GM23248 (cell line): ENCODE measurements around the gene CDH20. TPM values are rescaled to one million over a fixed set of nuclear protein-coding genes. Genes with fewer than 3 reads are reported as not detected.

ENCODE experiments used
- DNase-seq: peaks from one replicate; pipeline ENCODE4 v3.0.0-alpha.2; 2015
- H2AFZ ChIP-seq: fragments of 200-600 bp; sonication (generic); 2 replicates; pipeline ENCODE4 v1.6.1; 2016; ENCODE audit warnings: antibody characterized with exemption
- H3F3A ChIP-seq: fragments of 200-600 bp; sonication (generic); 2 replicates; pipeline ENCODE4 v1.6.1; 2016; ENCODE audit warnings: mild to moderate bottlenecking, antibody characterized with exemption, mixed run types; ENCODE audit not compliant: insufficient read depth
- H3K27ac ChIP-seq: fragments of 200-600 bp; sonication (generic); 2 replicates; pipeline ENCODE4 v1.5.1; 2016; ENCODE audit warnings: mild to moderate bottlenecking
- H3K27me3 ChIP-seq: fragments of 200-600 bp; sonication (generic); replicated peaks from 2 replicates; pipeline ENCODE4 v1.6.1; 2016; ENCODE audit warnings: mild to moderate bottlenecking; ENCODE audit not compliant: insufficient read depth
- H3K36me3 ChIP-seq: fragments of 200-600 bp; sonication (generic); 2 replicates; pipeline ENCODE4 v1.6.1; 2016; ENCODE audit warnings: low read depth, mild to moderate bottlenecking
- H3K4me1 ChIP-seq: fragments of 200-600 bp; sonication (generic); 2 replicates; pipeline ENCODE4 v1.6.1; 2016; ENCODE audit warnings: mild to moderate bottlenecking; ENCODE audit not compliant: insufficient read depth
- H3K4me2 ChIP-seq: fragments of 200-600 bp; sonication (generic); one replicate; pipeline ENCODE4 v1.6.1; 2016; ENCODE audit warnings: mild to moderate bottlenecking; ENCODE audit not compliant: unreplicated experiment
- H3K4me3 ChIP-seq: fragments of 200-600 bp; sonication (generic); 2 replicates; pipeline ENCODE4 v1.5.1; 2016; ENCODE audit warnings: mild to moderate bottlenecking
- H3K79me2 ChIP-seq: fragments of 200-600 bp; sonication (generic); 2 replicates; pipeline ENCODE4 v1.6.1; 2016; ENCODE audit warnings: mild to moderate bottlenecking; ENCODE audit not compliant: insufficient read depth
- H3K9ac ChIP-seq: fragments of 200-600 bp; sonication (generic); 2 replicates; pipeline ENCODE4 v1.6.1; 2016; ENCODE audit warnings: mild to moderate bottlenecking
- H3K9me2 ChIP-seq: fragments of 200-600 bp; sonication (generic); 2 replicates; pipeline ENCODE4 v1.6.1; 2016; ENCODE audit warnings: mixed run types, mild to moderate bottlenecking, moderate library complexity; ENCODE audit not compliant: insufficient read depth
- H3K9me3 ChIP-seq: fragments of 200-600 bp; sonication (generic); one replicate; pipeline ENCODE4 v1.6.1; 2017; ENCODE audit warnings: low read depth
- H4K20me1 ChIP-seq: fragments of 200-600 bp; sonication (generic); 2 replicates; pipeline ENCODE4 v1.6.0; 2016; ENCODE audit not compliant: insufficient read depth
- EZH2 ChIP-seq: fragments of 200-600 bp; sonication (generic); IDR thresholded peaks from 2 replicates; pipeline ENCODE4 v1.6.1; 2018; ENCODE audit warnings: antibody characterized with exemption, mild to moderate bottlenecking; ENCODE audit not compliant: insufficient read depth, poor library complexity, severe bottlenecking
- EZH2phosphoT487 ChIP-seq: fragments of 200-600 bp; sonication (generic); IDR thresholded peaks from 2 replicates; pipeline ENCODE4 v1.6.1; 2018; ENCODE audit warnings: antibody characterized with exemption, moderate library complexity, mild to moderate bottlenecking, low read depth; ENCODE audit not compliant: insufficient read depth
- WGBS, 2 experiments: methylation state at CpG; one replicate each; pipeline ENCODE4 v1.1.6; 2015 to 2017; ENCODE audit warnings: low lambda C conversion rate in 2 of 2, low coverage in 1 of 2; ENCODE audit errors: missing lambda C conversion rate in 2 of 2; 5-methylcytosine and 5-hydroxymethylcytosine counted together
- in situ Hi-C: fragments of 300-500 bp; cut with MboI; formaldehyde crosslinking; loops from 2 replicates; pipeline ENCODE4 v1.15.0; 2020
- polyA plus RNA-seq: library from polyadenylated mRNA; unstranded; fragments of >200 nt; fragmentation: Nextera tagmentation; extraction: Ambion mirVana; gene quantifications from 2 replicates; pipeline ENCODE4 v1.2.1, GENCODE V29; 2016
- total RNA-seq: library from RNA; depleted of rRNA; stranded (reverse); fragments of >200 nt; shearing (Covaris generic); gene quantifications from 2 replicates; pipeline ENCODE4 v1.2.3, GENCODE V29; 2014

The CDH20 gene
- total and polyA plus RNA-seq, 2 experiments from 2014 or later = not detected

GRCh38 chr18:61474341-61474740 is 141.1 kb downstream of the CDH20 start:
- H4K20me1 ChIP-seq = no peaks in the 10 kb centered on the region; the same call in 1 of the 2 replicates
- no peak overlapping the region for H3K4me2 ChIP-seq
- H3K27me3 ChIP-seq = no peaks in the 10 kb centered on the region
- no peak overlapping the region for H3K4me3 ChIP-seq
- TF ChIP-seq EZH2 = no peak
- no peak for TF ChIP-seq EZH2phosphoT487
- H3K36me3 ChIP-seq = no peaks in the 10 kb centered on the region
- in situ Hi-C loops = no loop called here
- H3K4me1 ChIP-seq = no peaks in the 10 kb centered on the region
- no peak overlapping the region for H3K9ac ChIP-seq
- no peak for DNase-seq
- no peaks in the 10 kb centered on the region for H3K9me2 ChIP-seq
- no peaks in the 10 kb centered on the region for H3F3A ChIP-seq
- H2AFZ ChIP-seq = no peak overlapping the region
- H3K79me2 ChIP-seq = no peaks in the 10 kb centered on the region
- no peak overlapping the region for H3K27ac ChIP-seq
- H3K9me3 ChIP-seq = no peaks in the 10 kb centered on the region
- 78 to 81% methylated on average over 6 of the region's 6 CpGs for WGBS, 2 experiments

GRCh38 chr18:61474918-61475317 is 141.7 kb downstream of the CDH20 start:
- in situ Hi-C loops = no loop called here

GRCh38 chr18:61475931-61476330 is 142.7 kb downstream of the CDH20 start:
- no peak overlapping the region for H2AFZ ChIP-seq
- H3K4me1 ChIP-seq = no peaks in the 10 kb centered on the region
- H3K9ac ChIP-seq = no peak overlapping the region
- DNase-seq = no peak
- H3F3A ChIP-seq = no peaks in the 10 kb centered on the region
- no peak overlapping the region for H3K4me3 ChIP-seq
- H3K9me3 ChIP-seq = no peaks in the 10 kb centered on the region
- TF ChIP-seq EZH2phosphoT487 (no peak), EZH2 (no peak)
- no peak overlapping the region for H3K27ac ChIP-seq
- H3K9me2 ChIP-seq = no peaks in the 10 kb centered on the region
- WGBS, 2 experiments = 82% methylated on average over 5 of the region's 5 CpGs
- H3K79me2 ChIP-seq = no peaks in the 10 kb centered on the region
- no peaks in the 10 kb centered on the region for H3K27me3 ChIP-seq
- no peaks in the 10 kb centered on the region; the same call in 1 of the 2 replicates for H4K20me1 ChIP-seq
- in situ Hi-C loops = no loop called here
- no peak overlapping the region for H3K4me2 ChIP-seq
- H3K36me3 ChIP-seq = no peaks in the 10 kb centered on the region

More at GRCh38 chr18:61474918-61475317, 141.7 kb downstream of the CDH20 start:
- 79 to 84% methylated on average over 2 of the region's 2 CpGs for WGBS, 2 experiments
- H3K79me2 ChIP-seq = no peaks in the 10 kb centered on the region
- H3K36me3 ChIP-seq = no peaks in the 10 kb centered on the region
- no peak overlapping the region for H3K4me2 ChIP-seq
- no peaks in the 10 kb centered on the region; the same call in 1 of the 2 replicates for H4K20me1 ChIP-seq
- no peak for TF ChIP-seq EZH2
- TF ChIP-seq EZH2phosphoT487 = no peak
- H3K9me2 ChIP-seq = no peaks in the 10 kb centered on the region
- H3K9me3 ChIP-seq = no peaks in the 10 kb centered on the region
- no peaks in the 10 kb centered on the region for H3F3A ChIP-seq
- no peak overlapping the region for H3K27ac ChIP-seq
- H3K4me3 ChIP-seq = no peak overlapping the region
- DNase-seq = no peak
- no peak overlapping the region for H2AFZ ChIP-seq
- no peaks in the 10 kb centered on the region for H3K27me3 ChIP-seq
- no peaks in the 10 kb centered on the region for H3K4me1 ChIP-seq
- H3K9ac ChIP-seq = no peak overlapping the region

GRCh38 chr18:61489334-61489733 is 156.1 kb downstream of the CDH20 start:
- no peaks in the 10 kb centered on the region for H3K4me1 ChIP-seq
- DNase-seq = no peak
- no peaks in the 10 kb centered on the region for H3K9me2 ChIP-seq
- no peak overlapping the region for H3K9ac ChIP-seq
- no peaks in the 10 kb centered on the region for H3K79me2 ChIP-seq
- H3F3A ChIP-seq = no peaks in the 10 kb centered on the region
- H3K36me3 ChIP-seq = no peaks in the 10 kb centered on the region
- H3K27ac ChIP-seq = no peak overlapping the region
- in situ Hi-C loops = no loop called here
- TF ChIP-seq EZH2 = no peak
- TF ChIP-seq EZH2phosphoT487 = no peak
- no peak overlapping the region for H2AFZ ChIP-seq
- no peaks in the 10 kb centered on the region for H3K9me3 ChIP-seq
- no peaks in the 10 kb centered on the region for H3K27me3 ChIP-seq
- 80 to 82% methylated on average over 3 of the region's 3 CpGs for whole genome bisulfite sequencing, 2 experiments
- H3K4me3 ChIP-seq = no peak overlapping the region
- no peak overlapping the region for H3K4me2 ChIP-seq
- no peaks in the 10 kb centered on the region for H4K20me1 ChIP-seq

- in situ Hi-C loops = no loop called here
- no peaks in the 10 kb centered on the region for H3K27me3 ChIP-seq
Measured at GRCh38 chr18:61496374-61496773, 163.1 kb downstream of the CDH20 start.

More at GRCh38 chr18:61496374-61496773, 163.1 kb downstream of the CDH20 start:
- Histone ChIP-seq H3K9me3 (no peaks in the 10 kb centered on the region), H3K9ac (no peak overlapping the region), H3K9me2 (no peaks in the 10 kb centered on the region), H4K20me1 (no peaks in the 10 kb centered on the region), H3K36me3 (no peaks in the 10 kb centered on the region), H3K4me3 (no peak overlapping the region), H3F3A (no peaks in the 10 kb centered on the region), H3K4me2 (no peak overlapping the region), H3K79me2 (no peaks in the 10 kb centered on the region), H2AFZ (no peak overlapping the region), H3K27ac (no peak overlapping the region), H3K4me1 (no peaks in the 10 kb centered on the region)
- TF ChIP-seq EZH2 = no peak
- 86 to 87% methylated on average over 18 of the region's 18 CpGs for WGBS, 2 experiments
- no peak for DNase-seq
